GM19238 (cell line): Measurements from ENCODE around the gene MATN4.

ENCODE experiments used
- DNase-seq: peaks from one replicate; pipeline ENCODE4 v3.0.0; 2011; ENCODE audit warnings: low spot score; ENCODE audit not compliant: insufficient read length

Gene MATN4

DNA sequence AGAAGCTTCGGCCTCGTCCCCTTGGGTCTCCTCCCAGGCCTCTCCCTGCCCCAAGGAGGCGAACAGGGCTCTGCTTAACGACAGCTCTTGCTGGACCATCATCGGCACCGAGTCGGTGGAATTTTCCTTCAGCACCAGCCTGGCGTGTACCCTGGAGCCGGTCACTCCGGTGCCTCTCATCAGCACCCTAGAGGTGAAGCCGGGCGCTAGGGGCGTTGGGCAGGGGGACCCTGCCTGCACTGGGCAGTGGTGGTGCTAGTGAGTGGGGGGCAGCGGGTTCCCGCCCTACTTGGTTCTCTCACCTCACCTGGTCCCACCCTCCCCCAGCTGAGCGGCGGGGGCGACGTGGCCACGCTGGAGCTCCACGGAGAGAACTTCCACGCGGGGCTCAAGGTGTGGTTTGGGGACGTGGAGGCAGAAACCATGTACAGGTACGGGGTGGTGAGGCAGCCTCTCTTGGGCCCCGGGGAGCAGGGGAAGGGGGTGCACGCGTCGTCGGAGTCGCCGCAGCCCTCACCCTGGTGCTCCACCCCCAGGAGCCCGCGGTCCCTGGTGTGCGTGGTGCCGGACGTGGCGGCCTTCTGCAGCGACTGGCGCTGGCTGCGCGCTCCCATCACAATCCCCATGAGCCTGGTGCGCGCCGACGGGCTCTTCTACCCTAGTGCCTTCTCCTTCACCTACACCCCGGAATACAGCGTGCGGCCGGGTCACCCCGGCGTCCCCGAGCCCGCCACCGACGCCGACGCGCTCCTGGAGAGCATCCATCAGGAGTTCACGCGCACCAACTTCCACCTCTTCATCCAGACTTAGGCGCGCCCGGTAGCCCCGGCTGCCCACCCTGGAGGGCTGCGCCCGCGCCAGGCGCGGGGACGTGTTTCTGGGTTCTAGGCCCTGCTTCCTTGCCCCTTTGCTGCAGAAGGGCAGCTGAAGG, 8.3 kb upstream of the MATN4 start:
- DNase-seq: no peak

DNA sequence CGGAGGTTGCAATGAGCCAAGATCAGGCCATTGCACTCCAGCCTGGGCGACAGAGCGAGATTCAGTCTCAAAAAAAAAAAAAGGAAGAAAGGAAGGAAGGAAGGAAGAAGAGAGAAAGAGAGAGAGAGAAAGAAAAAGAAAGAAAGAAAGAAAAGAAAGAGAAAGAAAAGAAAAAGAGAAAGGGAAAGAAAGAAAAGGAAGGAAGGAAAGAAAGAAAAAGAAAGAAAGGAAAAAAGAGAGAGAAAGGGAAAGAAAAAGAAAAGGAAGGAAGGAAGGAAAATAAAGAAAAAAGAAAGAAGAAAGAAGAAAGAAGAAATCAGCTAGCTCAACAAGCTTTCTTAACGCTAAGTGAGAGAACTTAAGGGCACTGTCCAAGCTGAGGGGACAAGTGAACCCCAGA, 7.6 kb upstream of the MATN4 start:
- DNase-seq: no peak

DNA sequence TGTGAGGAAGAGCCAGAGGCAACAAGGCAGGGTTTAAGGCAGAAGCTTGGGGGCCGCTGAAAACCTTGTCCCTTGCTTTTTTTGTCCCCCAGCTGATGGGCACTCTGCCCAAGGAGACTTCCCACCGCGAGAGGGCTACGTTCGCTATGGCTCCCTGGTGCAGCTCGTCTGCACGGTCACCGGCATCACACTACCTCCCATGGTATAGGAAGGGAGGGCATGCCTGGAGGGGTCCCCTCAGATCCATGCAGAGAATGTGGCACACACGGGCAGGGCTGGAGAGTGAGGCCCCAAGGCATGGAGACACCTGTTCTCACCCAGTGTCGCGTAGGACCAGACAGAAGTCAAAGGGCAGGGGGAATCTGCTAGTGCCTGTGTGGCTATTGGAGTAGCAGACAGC, 5.8 kb upstream of the MATN4 start:
- no peak for DNase-seq

DNA sequence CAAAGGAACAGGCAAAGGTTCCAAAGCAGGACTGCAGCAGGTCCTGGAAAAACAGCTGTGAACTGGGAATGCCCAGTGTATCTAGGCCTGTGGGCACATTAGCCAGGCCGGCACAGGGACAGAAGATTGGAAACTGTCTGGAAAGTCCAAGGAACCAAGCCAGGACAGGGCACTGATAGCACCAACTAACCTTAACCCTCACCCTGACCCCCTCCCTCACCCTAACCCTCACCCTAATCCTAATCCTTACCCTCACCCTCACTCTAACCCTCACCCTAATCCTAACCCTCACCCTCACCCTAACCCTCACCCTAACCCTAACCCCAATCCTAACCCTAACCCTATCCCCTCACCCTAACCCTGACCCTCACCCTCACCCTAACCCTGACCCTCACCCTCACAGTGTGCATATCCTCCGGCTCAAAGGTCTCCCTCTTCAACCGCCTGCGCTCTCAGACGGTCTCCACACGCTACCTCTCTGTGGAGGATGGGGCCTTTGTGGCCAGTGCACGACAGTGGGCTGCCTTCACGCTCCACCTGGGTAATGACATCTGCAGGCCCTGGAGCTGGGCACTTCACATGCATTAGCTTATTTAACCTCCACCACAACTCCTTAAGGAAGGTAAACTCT, 5.1 kb upstream of the MATN4 start:
- no peak for DNase-seq

DNA sequence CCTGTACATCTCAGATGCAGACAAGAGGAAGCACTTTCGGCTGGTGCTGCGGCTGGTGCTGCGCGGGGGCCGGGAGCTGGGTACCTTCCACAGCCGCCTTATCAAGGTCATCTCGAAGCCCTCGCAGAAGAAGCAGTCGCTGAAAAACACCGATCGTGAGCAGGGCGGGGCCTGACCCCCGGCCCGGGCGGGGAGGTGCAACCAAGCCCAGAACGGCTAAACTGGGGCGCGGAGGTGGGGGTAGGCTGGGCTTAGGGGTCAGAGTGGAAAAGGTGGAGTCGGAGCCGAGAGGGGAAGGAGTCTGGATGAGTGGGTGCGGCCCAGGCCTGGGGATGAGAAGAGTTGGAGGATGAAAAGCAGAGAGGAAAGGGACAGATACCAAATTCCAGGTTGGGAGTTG, 4.1 kb upstream of the MATN4 start:
- DNase-seq: no peak

DNA sequence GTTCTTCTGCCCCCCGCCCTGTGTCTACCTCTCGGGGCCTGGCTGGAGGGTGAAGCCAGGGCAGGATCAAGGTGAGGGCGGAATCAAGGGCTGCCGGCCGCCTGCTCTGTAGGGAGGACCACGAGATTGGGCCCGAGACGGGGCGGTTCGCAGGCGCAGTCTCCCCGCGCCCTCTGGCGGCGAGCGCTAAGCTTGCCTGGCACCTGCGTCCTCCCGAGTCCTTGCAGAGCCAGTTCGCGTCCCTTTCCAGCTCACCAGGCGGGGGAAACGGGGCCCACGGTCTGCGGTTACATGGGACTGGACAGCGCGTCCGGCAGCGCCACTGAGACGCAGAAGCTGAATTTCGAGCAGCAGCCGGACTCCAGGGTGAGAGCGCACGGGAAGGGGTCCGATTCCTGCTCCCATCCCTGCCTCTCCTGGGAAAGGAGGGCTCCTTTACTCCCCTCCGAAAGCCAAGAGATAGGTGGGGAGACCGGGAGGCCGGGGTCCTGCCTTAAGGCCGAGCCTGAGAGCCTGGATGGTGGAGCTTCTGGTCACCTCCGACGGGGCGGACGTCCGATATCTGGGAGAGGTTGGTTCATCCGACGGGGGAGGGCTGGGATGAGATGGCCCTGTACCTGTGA, 3.6 kb upstream of the MATN4 start:
- peak; percentile 73 for DNase-seq

DNA sequence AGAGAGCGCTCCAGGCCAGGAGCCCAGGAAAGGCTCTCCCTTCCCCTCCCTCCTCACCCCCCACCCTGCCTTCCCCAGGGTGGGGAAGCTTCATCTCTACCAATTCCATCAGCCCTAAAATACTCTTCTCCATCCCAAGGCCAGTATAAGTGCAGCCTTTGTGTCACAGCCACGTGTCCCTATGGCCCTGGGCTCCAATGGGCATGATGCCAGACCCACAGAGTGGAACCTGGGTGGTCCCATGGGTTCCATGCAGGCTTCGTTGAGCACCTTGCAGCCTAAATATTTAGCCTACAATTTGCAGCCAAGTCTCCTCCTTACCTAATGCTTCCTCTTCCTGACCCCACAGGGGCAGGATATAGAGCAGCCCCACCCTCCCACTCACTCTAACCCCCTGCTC, 976 bp upstream of the MATN4 start:
- no peak for DNase-seq

DNA sequence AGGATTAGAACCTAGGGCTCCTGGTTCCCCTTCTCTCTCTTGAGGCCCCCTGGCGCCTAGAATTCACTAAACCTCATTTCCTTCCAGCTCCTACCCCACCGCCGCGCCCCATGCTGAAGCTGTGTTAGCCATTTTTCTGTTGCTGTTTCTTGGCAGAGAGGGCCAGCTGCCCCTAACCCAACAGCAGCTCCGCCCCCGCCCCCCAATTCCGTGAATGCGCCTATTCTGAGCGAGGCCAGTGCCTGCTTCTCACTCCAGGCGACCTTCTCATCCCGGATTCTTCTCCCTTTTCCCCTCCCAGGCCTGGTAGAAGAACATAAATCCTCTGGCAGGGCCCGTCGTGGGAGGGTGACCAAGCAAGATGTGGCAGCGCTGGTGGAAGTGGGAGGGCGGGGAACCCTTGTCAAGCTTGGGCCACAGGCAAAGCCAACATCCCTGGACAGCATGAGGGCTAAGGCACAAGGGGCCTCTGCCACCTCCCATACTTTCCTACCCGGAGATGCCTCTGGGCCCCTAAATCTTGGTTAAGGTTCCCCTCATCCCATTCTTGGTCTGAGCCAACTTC, 941 bp downstream of the MATN4 start:
- no peak for DNase-seq

DNA sequence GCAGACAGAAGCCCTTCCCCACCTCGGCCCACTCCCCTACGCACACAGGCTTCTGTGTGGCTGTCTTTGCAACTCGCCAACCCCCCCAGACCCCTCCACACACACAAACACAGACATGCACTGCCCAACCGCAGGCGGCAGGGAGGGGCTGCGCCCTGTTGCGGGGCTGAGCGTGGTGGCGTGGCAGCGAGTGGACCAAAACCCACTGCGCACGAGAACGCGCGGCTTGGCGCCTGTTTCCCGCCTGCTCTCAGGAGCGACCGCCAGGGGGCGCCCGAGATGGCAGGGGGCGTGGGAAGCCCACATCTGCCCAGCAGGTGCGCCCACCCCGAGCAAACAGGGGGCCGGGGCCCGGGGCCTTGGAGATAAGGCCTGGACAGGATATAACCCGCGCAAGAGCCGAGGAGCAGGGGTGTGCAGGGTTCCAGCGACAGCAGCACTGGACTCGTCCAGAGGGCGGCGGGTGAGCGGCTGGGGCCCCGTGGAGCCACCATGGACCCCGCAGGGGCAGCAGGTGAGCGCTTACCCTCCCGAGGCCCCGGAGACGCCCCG, 1.6 kb downstream of the MATN4 start, which contains the start of gene RBPJL:
TSS of gene RBPJL (plus strand) at position 410 of the 552 bp plus-strand sequence. CDS start at position 493, 83 bp downstream.
- DNase-seq: no peak

DNA sequence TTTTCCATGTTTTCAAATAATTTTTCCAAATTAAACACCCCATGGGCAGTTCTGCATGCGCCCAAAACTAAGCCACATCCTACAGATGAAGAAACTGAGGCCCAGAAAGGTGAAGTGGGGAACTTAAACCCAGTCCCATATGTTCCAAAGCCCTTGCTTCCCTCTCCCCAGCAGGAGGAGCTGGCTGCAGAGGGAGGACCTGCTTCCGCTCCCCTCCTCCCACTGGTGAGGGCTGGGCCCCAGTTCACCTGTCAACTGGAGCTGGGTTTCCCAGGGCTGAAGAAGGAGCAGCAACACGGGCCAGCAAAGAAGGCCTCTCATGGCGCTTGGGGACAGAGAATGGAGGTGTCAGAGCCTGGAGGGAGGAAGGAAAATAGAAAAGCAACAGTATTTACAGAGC, 2.8 kb downstream of the MATN4 start:
- no peak for DNase-seq

DNA sequence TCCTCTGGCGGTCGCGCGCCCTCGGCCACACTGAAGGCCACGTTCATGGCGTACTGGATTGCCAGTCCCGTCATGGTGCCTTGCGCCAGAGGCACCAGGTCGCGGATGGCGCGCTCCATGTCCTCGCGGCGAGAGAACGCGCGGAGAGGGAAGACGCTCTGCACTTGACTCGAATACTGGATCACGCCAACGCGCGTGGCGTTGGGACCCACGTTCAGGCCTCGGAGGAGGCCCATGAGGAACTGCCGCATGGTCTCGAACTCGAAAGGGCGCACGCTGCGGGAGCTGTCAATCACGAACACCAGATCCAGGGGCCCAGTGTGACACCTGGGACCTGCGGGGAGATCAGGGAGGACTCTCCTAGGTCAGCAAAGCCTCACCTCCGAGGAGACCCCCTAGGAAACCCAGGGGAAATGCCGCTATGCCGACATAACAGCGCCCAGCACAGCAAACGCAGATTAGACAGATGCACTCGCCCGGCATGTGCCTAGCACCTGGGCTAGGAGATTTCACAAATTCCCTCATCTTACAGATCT, 3.6 kb downstream of the MATN4 start:
- DNase-seq: no peak

DNA sequence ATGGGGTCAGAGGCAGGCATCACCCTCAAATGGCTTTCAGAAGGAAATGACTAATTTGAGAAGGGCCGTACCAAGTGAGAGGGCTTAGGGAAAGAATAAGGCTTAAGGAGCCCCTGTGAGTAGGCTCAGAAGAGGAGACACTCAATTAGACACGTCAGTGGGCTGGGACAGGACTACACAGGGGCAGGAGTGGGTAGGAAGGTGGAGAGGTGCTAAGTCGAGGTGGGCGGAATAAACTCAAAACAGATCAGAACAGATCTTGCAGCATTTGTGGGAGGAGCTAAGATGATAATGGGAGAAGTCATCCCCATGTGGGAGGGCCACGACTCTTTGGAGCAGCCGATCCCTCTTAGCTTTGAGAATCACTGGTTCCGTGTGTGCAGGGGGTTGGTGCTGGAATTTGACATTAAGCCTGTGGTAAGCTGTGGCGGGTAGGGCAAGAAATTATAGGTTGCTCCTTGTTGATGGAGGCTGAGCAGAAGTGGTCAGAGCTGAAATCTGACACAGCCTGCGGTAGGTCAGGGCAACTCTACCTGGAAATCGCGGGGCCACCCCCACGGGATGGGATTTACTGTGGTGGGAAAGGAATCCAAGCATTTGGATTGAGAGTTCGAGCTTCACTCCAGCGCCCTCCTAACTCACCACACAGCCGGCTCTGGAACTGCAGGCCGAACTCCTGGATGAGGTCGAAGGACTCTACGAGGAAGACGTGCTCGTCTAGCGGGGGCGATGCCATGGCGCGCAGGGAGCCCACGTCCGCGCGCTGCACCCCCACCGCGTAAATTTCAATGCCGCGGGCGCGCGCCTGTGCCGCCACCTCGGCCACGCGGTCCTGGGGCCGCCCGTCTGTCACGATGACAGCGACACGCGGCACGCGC, 4.3 kb downstream of the MATN4 start:
- DNase-seq: no peak

DNA sequence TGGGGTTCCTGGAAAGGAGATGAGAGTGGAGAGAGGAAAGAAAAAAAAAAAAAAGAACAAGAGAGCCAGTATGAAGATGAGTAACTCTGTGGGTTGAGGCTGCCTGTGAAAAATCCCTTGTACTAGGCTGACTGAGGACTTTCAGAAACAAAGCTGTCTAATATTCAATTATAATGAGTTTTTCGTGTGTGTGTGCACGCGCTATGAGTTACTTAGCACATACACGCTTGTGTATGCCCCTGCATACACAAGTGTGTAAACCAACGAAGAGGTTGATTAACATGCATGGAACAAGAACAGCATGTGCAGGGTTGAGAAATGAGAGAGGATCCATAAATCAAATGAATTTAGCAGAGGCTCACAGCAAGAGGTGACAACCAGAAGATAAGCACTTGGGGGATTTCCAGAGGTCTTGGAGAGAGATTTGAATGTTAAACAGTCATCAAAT, 6.3 kb downstream of the MATN4 start:
- DNase-seq: no peak

DNA sequence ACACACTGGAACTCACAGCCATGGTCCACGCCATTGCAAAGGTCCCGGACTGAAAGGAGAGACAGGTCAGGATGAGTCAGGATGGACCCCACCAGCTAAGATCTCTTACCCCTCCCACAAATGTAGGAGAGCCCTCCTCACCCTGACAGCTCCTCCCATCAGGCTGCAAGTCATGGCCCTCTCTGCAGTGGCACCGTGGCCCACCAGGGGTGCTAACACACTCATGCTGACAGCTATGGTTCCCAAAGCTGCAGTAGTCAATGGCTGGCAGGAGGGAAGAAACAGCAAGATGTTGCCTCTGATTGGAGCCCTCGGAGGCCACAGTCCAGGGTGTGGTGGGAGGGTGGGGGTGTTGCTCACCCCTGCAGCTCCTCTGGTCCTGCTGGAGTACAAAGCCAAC, 7.1 kb downstream of the MATN4 start:
- DNase-seq: peak; percentile 57

DNA sequence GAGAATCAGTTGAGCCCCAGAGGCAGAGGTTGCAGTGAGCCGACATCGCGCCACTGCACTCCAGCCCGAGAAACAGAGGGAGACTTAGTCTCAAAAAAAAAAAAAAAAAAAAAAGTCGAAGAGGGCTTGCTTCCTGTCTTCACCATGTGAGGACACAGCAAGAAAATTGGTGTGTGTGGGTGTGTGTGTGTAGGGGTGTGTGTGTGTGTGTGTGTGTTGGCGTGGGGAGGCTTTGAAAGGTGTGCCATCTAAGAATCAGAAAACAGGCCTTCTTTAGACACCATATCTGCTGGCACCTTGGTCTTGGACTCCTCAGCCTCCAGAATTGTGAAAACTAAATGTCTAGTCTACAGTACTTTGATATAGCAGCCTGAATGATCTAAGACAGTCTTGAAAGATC, 8.3 kb downstream of the MATN4 start:
- no peak for DNase-seq

DNA sequence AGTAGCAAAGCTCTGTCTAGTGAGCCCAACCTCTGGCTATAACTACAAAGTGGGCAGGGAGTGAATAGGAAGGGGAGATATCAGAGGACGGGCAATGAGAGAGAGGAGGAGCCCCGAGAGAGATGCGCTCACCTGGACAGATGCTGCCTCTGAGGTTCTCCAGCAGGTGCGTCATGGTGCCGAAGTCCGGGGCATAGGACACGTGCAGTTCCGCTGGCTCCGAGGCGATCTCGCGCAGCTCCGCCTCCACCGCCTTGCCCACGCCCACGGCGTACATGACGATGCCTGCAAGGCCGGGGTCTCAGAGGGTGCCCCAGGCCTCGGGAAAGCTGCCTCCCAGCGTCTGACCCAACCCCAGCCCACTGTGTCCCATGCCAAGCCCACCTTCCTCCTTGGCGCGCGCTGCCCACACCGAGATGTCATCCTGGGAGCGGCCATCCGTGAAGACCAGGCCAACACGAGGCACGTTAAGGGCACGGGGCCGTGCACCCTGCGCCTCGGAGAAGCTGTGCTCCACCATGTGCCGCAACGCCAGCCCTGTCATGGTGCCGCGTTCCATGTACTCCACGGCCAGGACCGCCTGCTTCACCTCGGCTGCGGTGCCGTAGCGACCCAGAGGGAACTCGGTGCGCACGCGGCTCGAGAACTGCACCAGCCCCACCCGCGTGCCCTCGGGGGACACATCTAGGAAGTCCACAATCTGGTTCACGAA, 10.2 kb downstream of the MATN4 start:
- no peak for DNase-seq

DNA sequence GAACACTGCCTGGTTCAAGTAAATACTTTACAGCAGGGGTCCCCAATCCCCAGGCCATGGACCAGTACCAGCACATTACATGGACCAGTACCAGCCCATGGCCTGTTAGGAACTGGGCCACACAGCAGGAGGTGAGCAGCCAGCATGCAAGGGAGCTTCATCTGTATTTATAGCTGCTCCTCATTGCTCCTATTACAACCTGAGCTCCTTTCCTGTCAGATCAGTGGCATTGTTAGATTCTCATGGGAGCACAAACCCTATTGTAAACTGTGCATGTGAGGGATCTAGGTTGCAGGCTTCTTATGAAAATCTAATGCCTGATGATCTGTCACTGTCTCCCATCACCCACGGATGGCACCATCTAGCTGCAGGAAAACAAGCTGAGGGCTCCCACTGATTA, 13.4 kb downstream of the MATN4 start:
- no peak for DNase-seq

DNA sequence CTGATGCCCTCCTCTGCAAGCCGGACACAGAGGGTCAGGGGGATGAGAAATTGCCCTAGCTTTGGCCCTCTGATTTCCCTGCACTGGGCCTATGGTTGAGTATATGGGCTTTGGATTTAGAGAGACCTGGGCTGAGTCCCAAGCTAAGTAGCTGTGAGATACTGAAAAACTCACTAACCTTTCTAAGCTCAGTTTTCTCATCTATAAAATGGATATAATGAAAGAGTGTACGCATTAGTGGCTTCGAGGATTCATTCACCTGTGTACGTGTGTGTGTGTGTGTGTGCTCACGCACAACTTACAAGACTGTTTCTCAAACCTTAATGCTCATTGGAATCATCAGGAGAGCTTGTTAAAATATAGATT, 14.1 kb downstream of the MATN4 start:
- no peak for DNase-seq

DNA sequence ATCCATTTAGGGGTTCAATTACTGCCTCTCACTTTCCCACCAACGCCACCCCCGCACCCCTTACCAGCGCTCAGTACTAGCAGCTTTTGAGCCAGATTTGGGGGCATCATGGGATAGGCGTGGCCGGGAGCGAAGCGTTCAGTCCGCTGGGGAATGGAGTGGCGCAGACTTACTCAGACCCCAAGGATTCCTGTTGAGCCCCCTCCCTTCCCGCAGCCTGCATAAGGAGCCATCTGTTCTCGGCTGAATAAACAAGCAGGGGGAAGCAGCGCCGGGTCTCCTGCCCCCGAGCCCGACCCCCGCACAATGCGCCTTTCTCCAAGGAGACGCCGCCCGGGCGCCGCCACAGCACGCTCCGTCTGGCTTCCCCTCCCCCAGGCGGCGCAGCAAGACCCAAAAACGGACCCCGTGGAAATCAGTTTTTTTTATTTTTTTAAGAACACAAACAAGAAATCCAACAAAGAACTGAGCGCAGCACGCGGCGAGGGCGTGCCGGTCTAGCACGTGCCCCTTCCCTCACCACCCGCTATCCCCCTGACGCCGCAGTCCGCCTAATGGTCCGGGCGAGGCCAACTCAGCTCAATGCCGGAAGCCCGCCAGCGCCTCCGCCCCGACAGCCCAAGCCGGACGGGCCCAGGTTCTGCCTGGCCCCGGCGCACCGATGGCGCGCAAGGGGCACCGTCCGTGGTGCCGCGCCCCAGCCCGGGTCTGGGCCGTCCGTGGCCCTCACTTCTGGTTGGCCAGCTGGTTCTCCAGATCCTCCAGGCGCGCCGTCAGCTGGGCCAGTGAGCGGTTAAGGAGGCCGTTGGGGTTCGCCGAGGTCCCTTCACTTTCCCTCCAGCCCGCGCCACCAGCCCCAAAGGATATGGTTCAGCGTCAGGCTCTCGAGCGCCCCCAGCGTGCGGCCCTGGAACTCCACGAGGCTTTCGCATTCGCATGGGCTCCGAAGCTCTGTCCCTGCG, 14.8 kb downstream of the MATN4 start:
- DNase-seq: peak; percentile 80
